NT2/D1 (cell line): ENCODE data around the gene PARM1.

Experiments used
- DNase-seq: peaks from one replicate; pipeline ENCODE4 v3.0.0-alpha.2; 2011; ENCODE audit warnings: low read depth, low spot score
- H3K27me3 ChIP-seq: 2 replicates; pipeline ENCODE4 v1.6.0; 2011; ENCODE audit warnings: mild to moderate bottlenecking; ENCODE audit not compliant: insufficient read length, insufficient read depth
- H3K36me3 ChIP-seq: 2 replicates; pipeline ENCODE4 v1.6.1; 2011; ENCODE audit warnings: mild to moderate bottlenecking, low read length, mixed read lengths; ENCODE audit not compliant: insufficient read depth, insufficient read length
- H3K4me1 ChIP-seq: 2 replicates; pipeline ENCODE4 v1.5.1; 2011; ENCODE audit not compliant: insufficient read depth, insufficient read length
- H3K4me3 ChIP-seq: 2 replicates; pipeline ENCODE4 v1.5.1; 2011; ENCODE audit warnings: low read depth; ENCODE audit not compliant: insufficient read length
- H3K9ac ChIP-seq: 2 replicates; pipeline ENCODE4 v1.6.0; 2011; ENCODE audit warnings: low read depth; ENCODE audit not compliant: insufficient read length
- H3K9me3 ChIP-seq: 2 replicates; pipeline ENCODE4 v1.5.1; 2011; ENCODE audit warnings: mild to moderate bottlenecking, low read length; ENCODE audit not compliant: insufficient read depth
- SUZ12 ChIP-seq: IDR thresholded peaks from 2 replicates; pipeline ENCODE4 v1.6.1; 2011; ENCODE audit not compliant: insufficient read length, insufficient read depth; ENCODE audit errors: extremely low read depth
- YY1 ChIP-seq: IDR thresholded peaks from 2 replicates; pipeline ENCODE4 v1.6.1; 2011; ENCODE audit not compliant: insufficient read length, insufficient read depth
- ZNF274 ChIP-seq: IDR thresholded peaks from 2 replicates; pipeline ENCODE4 v1.6.1; 2011; ENCODE audit warnings: mild to moderate bottlenecking, low read depth, low read length

The PARM1 gene

DNA sequence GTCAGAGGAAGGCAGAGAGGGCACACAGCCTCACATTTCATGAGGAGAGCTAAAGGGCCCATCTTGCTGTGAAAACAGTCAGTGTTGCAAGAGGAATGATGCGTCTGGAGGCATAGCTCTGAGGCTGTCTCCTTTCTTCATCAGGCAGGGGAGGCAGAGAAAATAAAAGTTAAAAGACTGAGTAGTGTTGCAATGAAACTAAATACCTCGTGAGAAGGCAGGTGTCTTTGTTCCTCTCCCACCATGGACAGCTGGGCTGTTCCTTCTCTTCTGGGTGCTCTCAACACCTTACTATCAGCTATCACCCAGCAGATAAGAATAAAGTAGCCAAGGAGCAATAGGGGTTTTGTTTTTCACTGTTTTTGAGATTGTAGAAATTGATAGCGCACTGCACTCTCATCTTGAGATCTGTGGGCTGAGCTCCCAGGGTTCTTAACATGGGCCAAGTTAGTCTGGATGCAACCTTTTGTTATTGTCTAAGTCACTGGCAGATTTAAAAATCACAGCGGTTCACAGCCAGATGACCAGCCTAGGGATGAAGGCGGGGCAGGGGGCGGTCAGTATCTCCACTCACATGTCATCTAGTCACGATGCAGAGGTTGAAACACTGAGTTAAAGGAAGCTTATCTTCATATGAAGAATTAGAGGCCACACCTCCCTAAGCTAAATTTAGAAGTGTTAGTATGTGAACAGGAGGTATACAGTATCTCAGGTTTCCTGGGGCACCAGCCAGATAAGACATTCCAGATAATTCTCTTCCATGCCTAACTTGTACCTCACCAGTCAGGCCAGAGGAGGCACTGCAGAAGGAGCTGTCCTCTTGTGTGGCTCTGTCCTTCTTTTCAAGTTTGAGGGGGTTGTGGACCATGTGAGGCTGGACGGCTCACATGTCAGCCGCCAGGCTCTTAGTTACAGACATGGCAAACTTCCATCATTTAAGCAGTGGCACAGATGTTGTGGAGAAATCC, 36.9 kb downstream of the PARM1 start:
- DNase-seq = no peak
- no peak overlapping the region for H3K4me3 ChIP-seq
- H3K9ac ChIP-seq = no peak overlapping the region
- no peaks in the 10 kb centered on the region for H3K36me3 ChIP-seq
- H3K27me3 ChIP-seq = no peaks in the 10 kb centered on the region
- TF ChIP-seq YY1 = no peak
- TF ChIP-seq ZNF274 = no peak
- TF ChIP-seq SUZ12 = no peak
- no peaks in the 10 kb centered on the region for H3K9me3 ChIP-seq
- H3K4me1 ChIP-seq = no peaks in the 10 kb centered on the region

DNA sequence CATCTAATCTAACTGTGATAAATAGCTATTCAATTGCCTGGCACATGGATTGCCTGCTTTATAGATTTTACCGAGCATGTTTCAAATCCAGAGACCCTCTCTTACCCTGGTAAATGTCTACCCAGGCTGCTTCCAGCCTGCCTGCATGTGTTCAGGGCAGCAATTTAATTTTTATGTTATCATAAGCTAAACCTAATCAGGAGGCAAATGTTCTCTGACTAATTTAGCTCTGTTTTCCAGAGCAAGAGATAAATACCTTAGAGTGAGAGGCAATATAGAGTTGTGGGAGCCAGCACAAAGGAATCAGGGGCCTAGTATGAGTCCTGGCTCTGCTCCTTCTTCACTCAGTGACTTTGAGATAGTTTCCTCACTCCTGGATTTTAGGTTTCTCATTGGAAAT, 37.7 kb downstream of the PARM1 start:
- no peak overlapping the region for H3K9ac ChIP-seq
- no peak for DNase-seq
- no peaks in the 10 kb centered on the region for H3K4me1 ChIP-seq
- no peaks in the 10 kb centered on the region for H3K9me3 ChIP-seq
- no peaks in the 10 kb centered on the region for H3K27me3 ChIP-seq
- no peaks in the 10 kb centered on the region for H3K36me3 ChIP-seq
- no peak for TF ChIP-seq ZNF274
- no peak for TF ChIP-seq YY1
- no peak for TF ChIP-seq SUZ12
- no peak overlapping the region for H3K4me3 ChIP-seq

DNA sequence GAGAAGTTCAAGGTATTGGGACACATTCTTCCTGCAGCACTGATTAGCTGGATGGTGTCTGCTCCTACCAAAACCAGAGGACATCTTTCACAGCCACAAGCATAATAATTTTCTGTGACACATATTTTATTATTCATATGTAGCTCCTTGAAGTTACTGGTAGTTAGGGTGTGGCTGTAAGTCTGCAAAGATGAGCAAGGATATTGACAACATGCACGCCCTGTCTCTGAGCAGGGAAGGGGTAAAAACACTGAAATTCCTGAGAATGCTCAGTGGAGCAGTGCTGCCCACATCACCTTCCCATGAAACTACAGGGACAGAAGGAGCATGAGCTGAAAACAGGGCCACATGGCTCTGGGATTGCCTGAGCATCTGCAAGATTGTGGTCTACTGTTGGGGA, 38.9 kb downstream of the PARM1 start:
- Histone ChIP-seq H3K9me3 (no peaks in the 10 kb centered on the region), H3K36me3 (no peaks in the 10 kb centered on the region), H3K4me1 (no peaks in the 10 kb centered on the region), H3K4me3 (no peak overlapping the region), H3K27me3 (no peaks in the 10 kb centered on the region), H3K9ac (no peak overlapping the region)
- TF ChIP-seq ZNF274 (no peak), YY1 (no peak), SUZ12 (no peak)
- DNase-seq = no peak

DNA sequence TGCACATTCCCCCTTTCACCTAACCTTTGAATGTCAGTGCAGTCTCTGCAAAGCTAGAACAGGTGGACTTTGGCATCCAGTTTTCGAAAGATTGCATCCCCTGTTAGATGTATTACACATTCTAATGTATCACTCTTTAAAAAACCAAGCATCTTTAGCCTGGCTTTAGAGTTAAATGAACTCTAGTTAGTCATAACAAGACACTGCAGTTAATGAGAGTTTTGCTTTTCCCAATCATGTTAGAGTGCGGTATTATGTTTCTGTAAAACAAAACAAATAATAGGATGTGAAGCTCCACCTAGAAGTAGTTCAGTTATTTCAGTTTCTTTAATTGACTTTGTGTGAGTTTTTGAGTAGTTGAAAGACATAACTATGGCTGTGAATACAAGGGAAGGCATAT, 42.2 kb downstream of the PARM1 start:
- no peaks in the 10 kb centered on the region for H3K27me3 ChIP-seq
- H3K4me3 ChIP-seq = no peak overlapping the region
- no peak for DNase-seq
- TF ChIP-seq SUZ12 (no peak), ZNF274 (no peak), YY1 (no peak)
- no peak overlapping the region for H3K9ac ChIP-seq
- no peaks in the 10 kb centered on the region for H3K4me1 ChIP-seq
- no peaks in the 10 kb centered on the region for H3K9me3 ChIP-seq
- H3K36me3 ChIP-seq = no peaks in the 10 kb centered on the region

DNA sequence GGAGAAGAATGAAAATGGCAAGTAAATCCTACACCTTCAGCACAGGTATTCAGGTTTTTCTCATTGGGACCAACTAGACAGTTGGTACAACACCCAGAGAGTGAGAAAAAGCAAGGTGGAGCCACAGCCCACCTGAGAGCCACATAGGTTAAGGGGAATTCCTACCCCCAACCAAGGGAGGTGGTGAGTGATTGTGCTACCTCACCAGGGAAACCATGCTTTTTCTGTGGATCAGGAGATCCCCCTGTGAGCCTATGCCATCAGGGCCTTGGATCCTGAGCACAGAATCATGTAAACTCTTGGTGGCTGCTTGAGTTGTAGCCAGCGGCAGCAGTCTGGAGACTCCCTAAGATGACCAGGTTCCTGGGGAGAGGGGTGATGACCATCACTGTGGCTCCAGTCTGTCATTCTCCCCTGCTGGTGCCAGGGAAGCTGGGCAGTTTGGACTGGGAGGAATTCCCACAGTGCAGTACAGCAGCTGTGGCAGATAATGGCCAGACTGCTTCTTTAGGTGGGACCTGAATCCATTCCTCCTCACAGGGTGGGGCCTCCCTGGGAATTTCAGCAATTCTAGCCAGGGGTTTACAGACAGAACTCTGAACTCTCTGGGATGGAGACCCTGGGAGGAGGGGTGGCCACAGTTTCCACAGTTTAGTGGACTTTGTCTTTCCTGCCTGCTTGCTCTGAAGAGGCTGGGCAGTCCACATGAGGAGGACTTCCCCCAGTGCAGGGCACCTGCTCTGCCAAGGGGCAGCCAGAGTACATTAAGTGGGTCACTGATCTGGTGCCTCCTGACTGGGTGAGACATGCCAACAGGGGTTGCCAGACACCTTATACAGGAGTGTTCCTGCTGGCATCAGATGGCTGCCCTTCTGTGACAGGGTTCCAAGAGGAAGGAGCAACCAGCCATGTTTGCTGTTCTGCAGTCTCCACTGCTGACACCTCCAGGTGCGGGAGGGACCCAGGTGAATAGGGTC, 43.2 kb downstream of the PARM1 start:
- no peaks in the 10 kb centered on the region for H3K4me1 ChIP-seq
- H3K4me3 ChIP-seq = no peak overlapping the region
- no peaks in the 10 kb centered on the region for H3K9me3 ChIP-seq
- H3K27me3 ChIP-seq = no peaks in the 10 kb centered on the region
- DNase-seq = no peak
- H3K36me3 ChIP-seq = no peaks in the 10 kb centered on the region
- no peak for TF ChIP-seq ZNF274
- TF ChIP-seq YY1 = no peak
- no peak for TF ChIP-seq SUZ12
- no peak overlapping the region for H3K9ac ChIP-seq

DNA sequence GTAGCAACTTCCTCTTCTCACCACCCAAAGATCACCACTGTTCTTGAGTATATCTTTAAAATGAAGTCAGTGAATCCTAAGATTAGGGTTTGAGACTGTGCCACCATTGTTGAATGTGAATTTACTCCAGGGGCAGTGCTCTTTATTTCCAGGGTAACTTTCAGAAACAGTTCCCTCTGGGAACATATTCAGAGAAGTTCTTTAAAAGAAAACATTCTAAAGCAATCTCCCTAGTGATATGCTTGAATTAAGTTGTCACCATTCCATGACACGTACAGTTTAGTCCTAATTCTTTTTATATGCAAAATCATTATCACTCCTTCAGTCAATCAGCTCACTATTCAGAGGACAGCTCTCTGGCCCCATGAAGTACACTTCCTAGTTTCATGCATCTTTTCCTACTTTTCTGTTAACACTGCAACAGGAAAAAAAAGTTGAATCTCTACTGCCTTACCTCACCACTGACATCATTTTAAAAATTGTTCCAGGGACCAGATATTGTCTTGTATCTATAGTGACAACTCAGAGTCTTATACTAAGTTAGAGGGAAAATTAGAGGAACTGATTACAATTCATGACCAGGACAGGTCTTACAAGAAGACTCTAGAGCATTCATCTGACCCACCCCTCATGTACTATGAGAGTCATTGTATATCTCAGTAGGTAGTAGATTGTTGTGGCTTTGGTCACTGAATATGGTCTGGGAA, 49.8 kb downstream of the PARM1 start:
- H3K4me1 ChIP-seq = no peaks in the 10 kb centered on the region
- no peak overlapping the region for H3K9ac ChIP-seq
- no peaks in the 10 kb centered on the region for H3K9me3 ChIP-seq
- no peaks in the 10 kb centered on the region for H3K36me3 ChIP-seq
- DNase-seq = no peak
- H3K27me3 ChIP-seq = no peaks in the 10 kb centered on the region
- TF ChIP-seq YY1 (no peak), SUZ12 (no peak)
- no peak overlapping the region for H3K4me3 ChIP-seq
